Measurements from ENCODE around the gene ARHGEF2.

ARHGEF2 gene

GRCh38 chr1:155957411-155957915 is 20.9 kb downstream of the ARHGEF2 start:
- no peak for DNase-seq (ENCODE audit: extremely low read depth, low read depth)
- H3K4me3 ChIP-seq (replicated peaks; ENCODE audit: low read depth, low read length): no peak overlapping the region
- no peak for TF ChIP-seq CTCF (IDR thresholded peaks at IDR 0.05; ENCODE audit: low read depth, low read length, missing control alignments)

- no peak overlapping the region for H3K4me3 ChIP-seq (replicated peaks; ENCODE audit: low read depth, low read length)
- TF ChIP-seq CTCF (IDR thresholded peaks at IDR 0.05; ENCODE audit: low read depth, low read length, missing control alignments): no peak
- DNase-seq (ENCODE audit: extremely low read depth, low read depth): no peak
Observed at GRCh38 chr1:155954645-155955044, 23.7 kb downstream of the ARHGEF2 start.

GRCh38 chr1:155952505-155952890 is 25.8 kb downstream of the ARHGEF2 start:
- no peak overlapping the region for H3K4me3 ChIP-seq (replicated peaks; ENCODE audit: low read depth, low read length)
- DNase-seq (ENCODE audit: extremely low read depth, low read depth): no peak
- TF ChIP-seq CTCF (IDR thresholded peaks at IDR 0.05; ENCODE audit: low read depth, low read length, missing control alignments): no peak

- no peak for TF ChIP-seq CTCF (IDR thresholded peaks at IDR 0.05; ENCODE audit: low read depth, low read length, missing control alignments)
- H3K4me3 ChIP-seq (replicated peaks; ENCODE audit: low read depth, low read length): no peak overlapping the region
- no peak for DNase-seq (ENCODE audit: extremely low read depth, low read depth)
Observed at GRCh38 chr1:155951753-155952504, 26.4 kb downstream of the ARHGEF2 start.

- H3K4me3 ChIP-seq (replicated peaks; ENCODE audit: low read depth, low read length): no peak overlapping the region
- TF ChIP-seq CTCF (IDR thresholded peaks at IDR 0.05; ENCODE audit: low read depth, low read length, missing control alignments): no peak
- DNase-seq (ENCODE audit: extremely low read depth, low read depth): no peak
Observed at GRCh38 chr1:155950829-155951228, 27.5 kb downstream of the ARHGEF2 start.

- no peak for DNase-seq (ENCODE audit: extremely low read depth, low read depth)
- TF ChIP-seq CTCF (IDR thresholded peaks at IDR 0.05; ENCODE audit: low read depth, low read length, missing control alignments): no peak
- H3K4me3 ChIP-seq (replicated peaks; ENCODE audit: low read depth, low read length): no peak overlapping the region
Observed at GRCh38 chr1:155947741-155948140, 30.6 kb downstream of the ARHGEF2 start.
